HUES6 (cell line): ENCODE results near the gene GDF10.

Experiments
- H3K27ac ChIP-seq: 2 replicates; pipeline ENCODE4 v1.7.0; 2013; ENCODE audit warnings: low read depth, mild to moderate bottlenecking, low read length, inconsistent platforms
- H3K27me3 ChIP-seq: 2 replicates; pipeline ENCODE4 v1.6.1; 2013; ENCODE audit warnings: low read length; ENCODE audit not compliant: control insufficient read depth, insufficient read depth
- H3K36me3 ChIP-seq: 2 replicates; pipeline ENCODE4 v1.6.1; 2013; ENCODE audit warnings: low read length; ENCODE audit not compliant: control insufficient read depth, insufficient read depth
- H3K4me1 ChIP-seq: 2 replicates; pipeline ENCODE4 v1.6.1; 2013; ENCODE audit warnings: low read length; ENCODE audit not compliant: control insufficient read depth, insufficient read depth
- H3K4me3 ChIP-seq: 2 replicates; pipeline ENCODE4 v1.5.1; 2013; ENCODE audit warnings: low read depth, low read length
- H3K9ac ChIP-seq: one replicate; pipeline ENCODE4 v1.6.1; 2013; ENCODE audit warnings: mild to moderate bottlenecking, low read length
- H3K9me3 ChIP-seq: 2 replicates; pipeline ENCODE4 v1.6.1; 2013; ENCODE audit warnings: low read depth, low read length; ENCODE audit not compliant: control insufficient read depth, insufficient read depth

Gene GDF10

DNA sequence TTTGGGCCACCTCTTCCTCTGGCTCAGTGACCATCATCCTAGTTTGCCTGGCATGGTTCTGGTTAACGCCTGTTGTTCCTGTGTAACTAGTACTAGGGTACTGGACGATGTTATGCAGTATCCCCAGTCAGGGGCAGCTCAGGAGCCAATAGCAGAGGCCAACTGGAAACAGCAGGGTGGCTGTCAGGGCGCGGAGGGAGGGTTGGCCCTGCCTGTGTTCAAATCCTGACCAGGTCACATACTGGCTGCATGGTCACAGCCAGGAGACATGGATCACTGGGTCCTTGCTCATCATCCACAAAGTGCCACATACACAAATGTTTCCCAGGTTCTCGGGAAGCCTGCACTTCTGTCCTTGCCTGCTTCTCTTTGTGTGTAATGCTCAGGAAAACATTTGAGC lies 35.9 kb downstream of the GDF10 start:
- peaks cover 5% of the 10 kb centered on the region; the same call in 1 of the 2 replicates for H3K4me1 ChIP-seq
- H3K27ac ChIP-seq = no peak overlapping the region
- H3K36me3 ChIP-seq = no peaks in the 10 kb centered on the region
- H3K9me3 ChIP-seq = no peaks in the 10 kb centered on the region
- no peak overlapping the region for H3K9ac ChIP-seq
- H3K27me3 ChIP-seq = no peaks in the 10 kb centered on the region
- no peak overlapping the region for H3K4me3 ChIP-seq

DNA sequence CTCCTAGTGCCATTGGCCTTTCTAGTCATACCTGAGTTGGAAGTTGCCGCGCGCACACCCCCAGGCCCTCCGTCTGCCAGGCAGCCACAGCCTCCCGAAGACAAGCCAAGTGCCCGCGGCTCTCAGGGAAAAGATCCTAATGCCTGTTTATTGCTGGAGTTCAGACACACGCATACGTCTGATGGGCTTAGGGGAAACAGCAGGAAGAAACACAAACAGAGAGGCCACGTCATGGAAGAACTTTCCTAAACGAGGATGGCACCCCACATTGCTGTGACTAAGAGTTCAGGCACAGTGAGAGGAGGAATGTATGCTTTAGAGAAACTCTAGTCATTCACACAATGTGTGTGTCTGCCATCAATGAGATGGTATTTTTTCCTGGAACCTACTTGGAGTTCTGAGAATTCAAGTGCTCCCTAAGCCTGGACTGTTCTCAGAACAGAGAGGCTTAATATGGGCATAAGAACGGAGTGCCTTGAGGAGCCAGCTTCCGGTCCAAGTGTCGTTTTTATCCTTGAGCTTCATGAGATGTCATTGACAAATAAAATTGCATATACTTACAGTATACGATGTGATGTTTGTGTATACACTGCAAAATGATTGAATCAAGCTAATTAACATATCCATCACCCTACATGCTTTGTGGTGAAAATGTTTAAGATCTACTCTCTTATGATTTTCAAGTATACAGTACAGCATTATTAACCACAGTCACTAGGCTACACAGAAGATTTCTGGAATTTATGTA lies 36.6 kb downstream of the GDF10 start:
- H3K36me3 ChIP-seq = no peaks in the 10 kb centered on the region
- no peaks in the 10 kb centered on the region for H3K27me3 ChIP-seq
- no peak overlapping the region for H3K9ac ChIP-seq
- H3K4me1 ChIP-seq = peaks cover 5% of the 10 kb centered on the region; the same call in 1 of the 2 replicates
- H3K4me3 ChIP-seq = no peak overlapping the region
- no peaks in the 10 kb centered on the region for H3K9me3 ChIP-seq
- no peak overlapping the region for H3K27ac ChIP-seq

DNA sequence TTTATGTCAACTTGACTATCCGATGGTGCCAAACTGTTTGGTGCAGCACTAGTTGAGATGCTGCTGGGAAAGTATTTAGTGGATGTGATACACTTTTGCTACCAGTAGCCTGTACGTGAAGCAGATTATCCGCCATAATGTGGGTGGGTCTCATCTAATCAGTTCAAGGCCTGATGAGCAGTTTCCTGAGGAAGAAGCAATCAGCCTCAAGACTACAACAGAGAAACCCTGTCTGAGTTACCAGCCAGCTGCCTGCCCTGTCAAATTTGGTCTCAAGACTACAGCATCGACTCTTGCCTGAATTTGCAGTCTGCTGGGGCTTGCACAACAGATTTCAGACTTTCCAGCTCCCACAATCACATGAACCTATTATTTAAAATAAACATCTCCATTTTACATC lies 37.3 kb downstream of the GDF10 start:
- Histone ChIP-seq H3K36me3 (no peaks in the 10 kb centered on the region), H3K4me1 (peaks cover 3% of the 10 kb centered on the region; the same call in 1 of the 2 replicates), H3K27me3 (no peaks in the 10 kb centered on the region), H3K9me3 (no peaks in the 10 kb centered on the region), H3K27ac (no peak overlapping the region), H3K4me3 (no peak overlapping the region), H3K9ac (no peak overlapping the region)

DNA sequence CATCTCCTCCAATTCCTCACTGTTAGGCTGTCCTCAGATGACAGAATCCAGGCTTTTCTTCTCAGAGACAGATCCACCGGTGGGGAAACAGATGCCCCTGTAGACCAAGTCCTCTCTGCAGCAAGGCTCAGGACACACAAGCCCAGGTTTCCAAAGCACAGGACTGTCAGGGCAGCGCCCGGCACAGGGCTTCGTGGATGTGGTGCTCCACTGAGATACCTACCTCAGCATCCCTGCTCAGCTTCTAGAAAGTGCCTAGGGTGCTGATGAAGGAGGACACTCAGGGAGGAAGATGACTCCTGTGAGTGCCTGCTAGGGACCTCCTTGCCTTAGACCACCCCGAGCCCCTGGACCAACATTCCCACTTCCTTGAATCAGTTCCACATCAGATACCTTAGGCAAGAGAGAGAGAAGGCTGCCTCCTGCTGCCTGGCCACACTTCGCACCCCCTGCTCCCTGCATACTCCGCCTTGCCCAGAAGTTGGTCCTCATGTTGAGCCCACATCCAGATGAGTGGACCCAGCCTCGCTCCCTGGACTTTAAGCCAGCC lies 39.3 kb downstream of the GDF10 start:
- Histone ChIP-seq H3K36me3 (no peaks in the 10 kb centered on the region), H3K4me3 (no peak overlapping the region), H3K9me3 (no peaks in the 10 kb centered on the region), H3K9ac (no peak overlapping the region), H3K4me1 (peaks cover 8% of the 10 kb centered on the region; the same call in 1 of the 2 replicates), H3K27me3 (no peaks in the 10 kb centered on the region), H3K27ac (no peak overlapping the region)

DNA sequence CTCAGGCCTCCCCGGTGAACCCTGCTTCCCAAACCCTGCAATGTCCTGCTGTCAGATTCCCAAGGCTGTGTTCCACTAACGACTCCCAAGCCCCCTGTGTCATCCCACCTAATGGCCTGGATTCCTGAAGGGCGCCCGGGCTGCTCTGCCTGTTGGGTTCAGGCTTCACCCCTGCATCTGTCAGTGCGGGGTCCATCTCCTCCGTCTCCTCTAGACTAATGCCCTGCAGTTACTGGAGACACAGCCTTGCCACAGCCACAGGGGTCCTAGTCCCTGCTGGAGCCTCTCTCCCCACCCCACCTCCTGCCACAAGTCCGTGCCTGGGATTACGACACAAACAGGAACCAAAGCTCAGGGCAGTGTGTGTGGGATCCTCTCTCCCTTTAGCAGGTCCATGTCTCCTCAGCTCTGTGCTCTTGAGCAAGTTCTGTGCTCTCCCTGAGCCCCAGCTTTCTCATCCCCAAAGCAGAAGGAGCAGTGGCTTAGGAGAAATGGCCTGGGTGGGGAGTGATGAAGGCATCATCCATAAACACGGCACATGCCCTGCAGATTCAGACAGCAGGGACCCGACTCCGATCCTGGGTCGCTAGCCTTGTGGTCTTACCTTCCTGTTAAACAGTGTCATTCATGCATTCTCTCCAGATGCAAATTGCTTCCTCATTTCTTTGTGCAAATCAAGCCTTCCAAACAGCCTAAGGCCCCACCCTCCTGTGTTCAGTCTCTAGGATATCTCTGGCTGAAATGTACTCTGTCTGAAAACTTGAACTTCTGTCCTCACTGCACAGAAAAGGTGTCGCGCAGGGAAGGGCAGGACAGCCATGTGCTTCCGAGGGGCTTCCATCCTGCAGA lies 40.0 kb downstream of the GDF10 start:
- Histone ChIP-seq H3K4me1 (peaks cover 8% of the 10 kb centered on the region; the same call in 1 of the 2 replicates), H3K27ac (no peak overlapping the region), H3K9me3 (no peaks in the 10 kb centered on the region), H3K36me3 (no peaks in the 10 kb centered on the region), H3K27me3 (no peaks in the 10 kb centered on the region), H3K9ac (no peak overlapping the region), H3K4me3 (no peak overlapping the region)

DNA sequence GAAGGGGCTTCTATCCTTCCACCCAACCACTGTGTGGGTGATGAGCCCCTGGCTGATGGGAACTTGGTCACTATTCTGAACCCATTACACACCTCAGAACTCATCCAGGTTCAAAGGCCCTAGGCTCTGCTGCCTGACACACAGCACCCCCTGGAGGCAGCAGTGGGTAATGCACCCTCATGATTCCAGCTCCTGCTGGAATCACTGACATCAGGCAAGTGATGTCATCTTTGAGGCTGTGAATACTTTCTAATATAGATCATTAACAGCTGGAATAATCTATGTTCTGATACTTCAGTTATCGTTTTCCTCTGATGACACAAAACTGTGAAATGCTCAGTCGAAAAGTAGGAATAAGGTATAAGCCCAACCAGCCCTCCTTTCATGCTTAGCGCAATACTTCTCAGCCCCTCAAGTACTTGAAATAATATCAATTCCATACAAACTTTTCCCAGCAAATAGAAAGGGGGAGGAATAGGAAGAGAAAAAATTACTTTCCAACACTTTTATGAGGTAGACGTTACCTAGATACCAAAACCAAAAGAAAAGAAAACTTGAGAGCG lies 40.7 kb downstream of the GDF10 start:
- H3K9ac ChIP-seq = no peak overlapping the region
- no peaks in the 10 kb centered on the region for H3K36me3 ChIP-seq
- peaks cover 8% of the 10 kb centered on the region; the same call in 1 of the 2 replicates for H3K4me1 ChIP-seq
- no peak overlapping the region for H3K27ac ChIP-seq
- H3K4me3 ChIP-seq = no peak overlapping the region
- H3K9me3 ChIP-seq = no peaks in the 10 kb centered on the region
- no peaks in the 10 kb centered on the region for H3K27me3 ChIP-seq

DNA sequence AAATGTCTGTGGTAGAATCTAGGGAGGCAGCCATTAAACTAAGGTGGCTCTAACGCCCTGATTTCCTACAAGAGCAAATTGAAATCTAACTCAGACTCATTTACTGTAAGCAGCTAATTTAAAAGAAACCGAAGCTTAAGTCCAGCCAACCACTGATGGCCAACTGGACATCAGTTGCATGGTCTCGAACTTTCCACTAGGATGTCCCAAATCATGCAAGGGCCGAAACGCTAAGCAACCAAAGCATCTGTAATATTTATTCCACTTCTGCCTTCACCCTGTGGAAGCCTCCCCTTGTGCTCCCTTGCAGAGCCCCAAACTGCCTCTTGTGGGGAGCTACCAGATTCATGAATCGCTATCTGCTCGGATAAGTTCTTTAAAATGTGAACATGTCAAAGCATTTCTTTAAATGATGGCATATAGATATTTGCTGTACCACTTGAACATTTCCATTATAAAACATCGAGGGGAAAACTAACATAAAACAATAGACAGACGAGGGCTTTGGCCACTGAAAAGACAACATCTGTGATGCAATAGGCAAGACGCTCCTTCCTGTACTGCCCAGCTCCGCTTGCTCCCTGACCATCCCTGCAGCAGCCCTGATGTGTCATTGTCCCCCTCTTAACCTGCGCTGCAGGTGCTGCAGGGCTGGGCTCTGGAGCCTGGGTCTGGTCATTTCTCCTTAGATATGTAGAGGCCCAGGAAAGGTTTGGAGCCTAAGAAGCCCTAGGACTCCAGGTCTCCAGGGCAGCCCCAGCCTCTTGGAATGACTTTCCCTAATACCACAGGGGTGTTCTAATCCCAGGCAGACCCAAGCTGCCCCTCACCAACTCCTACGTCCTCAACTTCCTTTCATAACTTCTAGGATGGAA lies 45.2 kb downstream of the GDF10 start:
- no peak overlapping the region for H3K27ac ChIP-seq
- H3K4me3 ChIP-seq = no peak overlapping the region
- H3K4me1 ChIP-seq = peaks cover 8% of the 10 kb centered on the region
- no peaks in the 10 kb centered on the region for H3K27me3 ChIP-seq
- no peaks in the 10 kb centered on the region for H3K9me3 ChIP-seq
- no peaks in the 10 kb centered on the region for H3K36me3 ChIP-seq
- no peak overlapping the region for H3K9ac ChIP-seq

DNA sequence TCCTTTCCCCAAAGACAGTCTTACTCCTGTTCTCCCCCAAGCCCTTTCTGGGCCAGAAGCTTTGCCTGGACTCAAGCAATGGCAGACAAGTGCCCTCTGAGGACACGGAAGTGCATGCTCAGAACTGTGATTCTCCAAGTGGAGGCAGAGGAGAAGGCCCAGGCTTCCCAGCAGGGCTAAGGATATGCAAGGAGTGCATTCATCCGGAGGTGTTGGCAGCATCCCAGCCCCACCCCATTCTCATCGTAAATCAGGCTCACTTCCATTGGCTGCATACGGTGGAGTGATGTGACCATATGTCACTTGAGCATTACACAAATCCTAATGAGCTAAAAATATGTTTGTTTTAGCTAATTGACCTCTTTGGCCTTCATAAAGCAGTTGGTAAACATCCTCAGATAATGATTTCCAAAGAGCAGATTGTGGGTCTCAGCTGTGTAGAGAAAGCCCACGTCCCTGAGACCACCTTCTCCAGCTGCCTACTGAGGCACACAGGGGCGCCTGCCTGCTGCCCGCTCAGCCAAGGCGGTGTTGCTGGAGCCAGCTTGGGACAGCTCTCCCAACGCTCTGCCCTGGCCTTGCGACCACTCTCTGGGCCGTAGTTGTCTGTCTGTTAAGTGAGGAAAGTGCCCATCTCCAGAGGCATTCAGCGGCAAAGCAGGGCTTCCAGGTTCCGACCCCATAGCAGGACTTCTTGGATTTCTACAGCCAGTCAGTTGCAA lies 46.7 kb downstream of the GDF10 start:
- H3K27ac ChIP-seq = no peak overlapping the region
- H3K9me3 ChIP-seq = no peaks in the 10 kb centered on the region
- H3K36me3 ChIP-seq = no peaks in the 10 kb centered on the region
- no peaks in the 10 kb centered on the region for H3K27me3 ChIP-seq
- no peak overlapping the region for H3K4me3 ChIP-seq
- H3K9ac ChIP-seq = no peak overlapping the region
- peaks cover 8% of the 10 kb centered on the region for H3K4me1 ChIP-seq

DNA sequence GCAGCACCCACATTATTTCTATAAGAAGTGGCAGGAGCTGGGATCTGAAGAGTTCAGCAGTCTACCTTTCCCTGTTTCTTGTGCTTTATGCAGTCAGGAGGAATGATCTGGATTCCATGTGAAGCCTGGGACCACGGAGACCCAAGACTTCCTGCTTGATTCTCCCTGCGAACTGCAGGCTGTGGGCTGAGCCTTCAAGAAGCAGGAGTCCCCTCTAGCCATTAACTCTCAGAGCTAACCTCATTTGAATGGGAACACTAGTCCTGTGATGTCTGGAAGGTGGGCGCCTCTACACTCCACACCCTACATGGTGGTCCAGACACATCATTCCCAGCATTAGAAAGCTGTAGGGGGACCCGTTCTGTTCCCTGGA lies 47.3 kb downstream of the GDF10 start:
- Histone ChIP-seq H3K36me3 (no peaks in the 10 kb centered on the region), H3K9ac (no peak overlapping the region), H3K27ac (no peak overlapping the region), H3K4me3 (no peak overlapping the region), H3K4me1 (peaks cover 5% of the 10 kb centered on the region), H3K27me3 (no peaks in the 10 kb centered on the region), H3K9me3 (no peaks in the 10 kb centered on the region)

DNA sequence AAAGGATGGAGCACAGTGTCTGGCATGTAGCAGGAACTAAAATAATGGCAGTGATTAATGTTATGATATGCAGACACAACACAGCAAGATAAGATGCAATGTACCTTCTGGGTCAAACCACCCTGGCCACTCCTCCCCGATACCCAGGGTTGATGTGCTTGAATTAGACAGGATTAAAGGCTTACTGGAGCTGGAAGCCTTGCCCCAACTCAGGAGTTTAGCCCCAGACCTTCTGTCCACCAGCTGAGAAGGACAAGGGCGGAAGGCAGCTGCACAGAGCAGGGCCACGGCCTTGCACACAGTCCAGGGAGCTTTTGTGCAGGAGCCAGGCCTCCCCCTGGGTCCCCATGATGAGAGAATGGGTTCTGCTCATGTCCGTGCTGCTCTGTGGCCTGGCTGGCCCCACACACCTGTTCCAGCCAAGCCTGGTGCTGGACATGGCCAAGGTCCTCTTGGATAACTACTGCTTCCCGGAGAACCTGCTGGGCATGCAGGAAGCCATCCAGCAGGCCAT lies 48.2 kb downstream of the GDF10 start, which contains the start of gene RBP3:
Gene RBP3, plus strand, starts transcription at position 226 of the 514 bp plus-strand sequence. Its CDS starts 122 bp downstream, at position 348.
- Histone ChIP-seq H3K9ac (no peak within 1 kb of the TSS), H3K4me3 (no peak within 1 kb of the TSS), H3K9me3 (no peaks in the 10 kb centered on the region), H3K27ac (no peak within 1 kb of the TSS), H3K36me3 (no peaks in the 10 kb centered on the region), H3K4me1 (no peaks in the 10 kb centered on the region; the same call in 1 of the 2 replicates), H3K27me3 (no peaks in the 10 kb centered on the region)
